ENCODE results near the gene NMBR.
"Not testable (repeated sequence)": the region's sequence is repeated elsewhere in the genome, so short reads cannot be mapped to it uniquely, and the experiment has no call there.

NMBR gene

DNA sequence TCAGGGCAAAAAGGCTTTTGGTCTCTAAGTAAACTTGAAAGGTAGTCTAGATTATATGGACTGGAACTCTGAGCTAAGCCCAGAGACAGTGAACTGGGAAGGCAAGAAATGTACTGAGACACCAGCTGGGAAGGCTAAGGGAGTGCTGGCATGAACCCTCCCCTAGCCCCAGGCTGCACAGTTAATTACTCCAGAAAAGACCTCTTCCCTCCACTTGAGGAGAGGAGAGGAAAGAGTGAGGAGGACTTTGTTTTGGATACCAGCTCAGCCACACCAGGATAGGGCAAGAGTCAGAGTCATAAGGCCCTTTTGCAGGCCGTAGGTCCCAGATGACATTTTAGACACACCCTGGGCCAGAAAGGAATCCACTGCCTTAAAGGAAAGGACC, 98.3 kb downstream of the NMBR start:
- DNase-seq: no peak

GRCh38 chr6:142047934-142048592, 98.9 kb downstream of the NMBR start:
- DNase-seq: no peak

DNA sequence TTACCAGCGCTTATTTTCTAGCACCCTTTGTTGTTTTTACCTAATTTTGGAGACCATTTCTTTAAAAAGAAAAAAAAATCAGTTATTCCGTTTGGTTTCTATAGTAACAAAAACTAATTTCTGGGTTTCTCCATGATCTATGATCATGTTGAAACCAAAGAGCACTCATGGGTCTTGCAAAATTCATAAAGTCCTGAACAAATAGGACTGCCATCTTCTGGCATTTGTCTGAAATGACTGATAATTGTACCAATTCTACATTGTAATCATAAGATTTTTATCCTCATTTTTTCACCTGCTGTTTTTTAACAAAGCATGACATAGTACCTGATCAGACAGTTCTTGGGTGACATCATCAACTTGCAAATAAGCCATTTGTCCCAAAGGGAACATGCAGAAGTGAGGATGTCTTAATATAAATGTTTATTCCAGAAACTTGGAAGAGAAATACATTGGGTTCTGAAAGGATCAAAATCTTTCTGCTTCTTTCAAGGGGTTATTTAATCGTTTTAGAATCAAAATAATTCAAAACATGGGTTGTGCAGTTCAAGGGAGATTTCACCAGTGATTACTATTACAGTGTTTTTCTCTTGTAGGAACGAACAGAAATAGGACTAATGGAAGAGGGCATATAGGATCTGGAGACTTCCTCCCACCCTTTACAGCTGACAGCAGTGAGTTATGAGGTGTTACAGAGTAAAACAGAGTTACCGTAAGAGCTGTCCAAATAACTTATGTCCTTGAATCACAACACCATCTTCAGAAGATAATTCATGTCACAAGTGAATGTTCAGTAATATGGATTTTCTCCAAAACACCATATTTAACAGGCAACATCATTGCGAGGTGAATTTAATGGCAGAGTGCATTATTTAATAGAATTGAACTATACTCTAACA, 101.3 kb downstream of the NMBR start:
- no peak for DNase-seq

DNA sequence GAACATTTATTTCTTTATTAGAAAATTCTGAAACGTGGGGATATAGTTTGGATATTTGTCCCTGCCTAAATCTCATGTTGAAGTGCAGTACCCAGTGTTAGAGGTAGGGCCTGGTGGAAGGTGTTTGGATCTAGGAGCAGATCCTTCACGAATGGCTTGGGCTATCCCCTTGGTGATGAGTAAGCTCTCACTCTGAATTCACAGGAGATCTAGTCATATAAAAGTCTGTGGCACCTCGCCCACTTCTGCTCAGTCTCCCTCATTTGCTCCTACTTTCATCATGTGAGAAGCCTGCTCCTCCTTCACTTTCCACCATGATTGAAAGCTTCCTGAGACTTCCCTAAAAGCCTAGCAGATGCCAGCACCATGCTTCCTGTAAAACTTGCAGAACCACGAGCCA, 111.0 kb downstream of the NMBR start:
- DNase-seq: no peak

- DNase-seq: no peak
Measured at GRCh38 chr6:142031035-142031434, 115.9 kb downstream of the NMBR start.

GRCh38 chr6:142030115-142030619, 116.8 kb downstream of the NMBR start:
- DNase-seq: no peak

- DNase-seq: no peak
Measured at GRCh38 chr6:142028527-142028926, 118.4 kb downstream of the NMBR start.

DNA sequence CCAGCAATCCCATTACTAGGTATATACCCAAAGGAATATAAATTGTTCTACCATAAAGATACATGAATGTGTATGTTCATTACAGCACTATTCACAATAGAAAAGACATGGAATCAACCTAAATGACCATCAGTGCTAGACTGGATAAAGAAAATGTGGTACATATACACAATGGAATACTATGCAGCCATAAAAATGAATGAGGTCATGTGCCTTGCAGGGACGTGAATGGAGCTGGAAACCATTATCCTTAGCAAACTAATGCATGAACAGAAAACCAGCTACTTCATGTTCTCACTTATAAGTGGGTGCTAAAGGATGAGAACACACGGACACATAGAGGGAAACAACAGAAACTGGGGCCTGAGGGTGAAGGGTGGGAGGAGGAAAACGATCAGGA, 119.1 kb downstream of the NMBR start:
- DNase-seq: not testable (repeated sequence)

DNA sequence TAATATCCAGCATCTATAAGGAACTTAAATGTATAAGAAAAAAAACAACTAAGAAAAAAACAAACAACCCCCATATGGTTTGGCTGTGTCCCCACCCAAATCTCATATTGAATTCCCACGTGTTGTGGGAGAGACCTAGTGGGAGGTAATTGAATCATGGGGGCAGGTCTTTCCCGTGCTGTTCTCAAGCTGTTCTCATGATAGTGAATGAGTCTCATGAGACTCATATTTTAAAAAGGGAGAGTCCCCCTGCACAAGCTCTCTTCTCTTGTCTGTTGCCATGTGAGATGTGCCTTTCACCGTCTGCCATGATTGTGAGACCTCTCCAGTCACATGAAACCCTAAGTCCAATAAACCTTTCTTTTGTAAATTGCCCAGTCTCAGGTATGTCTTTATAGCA, 119.8 kb downstream of the NMBR start:
- no peak for DNase-seq

DNA sequence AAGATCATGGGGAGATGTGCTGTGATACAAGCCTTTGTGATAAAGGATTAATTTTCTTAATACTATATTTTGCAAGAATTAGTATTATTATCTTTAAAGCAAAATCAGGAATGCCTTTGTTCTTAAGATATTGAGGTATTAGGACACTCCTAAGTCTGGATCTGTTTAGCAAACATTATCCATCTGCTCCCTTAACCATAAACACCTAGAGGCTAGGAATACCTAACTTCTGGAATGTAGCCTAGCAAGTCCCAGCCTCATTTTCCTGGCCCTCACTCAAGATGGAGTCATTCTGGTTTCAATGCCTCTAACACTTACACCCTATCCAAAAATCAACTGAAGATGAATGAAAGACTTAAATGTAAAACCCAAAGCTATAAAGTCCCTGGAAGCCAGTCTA, 120.5 kb downstream of the NMBR start:
- no peak for DNase-seq
